ENCODE results near the gene KCNAB3.

Gene KCNAB3

GRCh38 chr17:7897773-7898172 is 31.9 kb downstream of the KCNAB3 start:
- TF ChIP-seq ZNF384 (IDR thresholded peaks at IDR 0.05) (no peak), SUZ12 (IDR thresholded peaks at IDR 0.05) (no peak), HDGF (IDR thresholded peaks at IDR 0.05; ENCODE audit: borderline replicate concordance) (no peak), L3MBTL2 (conservative IDR thresholded peaks at IDR 0.05) (no peak), NFRKB (IDR thresholded peaks at IDR 0.05) (no peak), LEF1 (IDR thresholded peaks at IDR 0.05; ENCODE audit: borderline replicate concordance) (no peak), BHLHE40 (IDR thresholded peaks at IDR 0.05; ENCODE audit: borderline replicate concordance) (no peak), SP1 (IDR thresholded peaks at IDR 0.05) (no peak), FOXA1 (IDR thresholded peaks at IDR 0.05) (no peak), CTBP1 (IDR thresholded peaks at IDR 0.05; ENCODE audit: borderline replicate concordance) (no peak), ELF4 (IDR thresholded peaks at IDR 0.05) (no peak), FOXM1 (IDR thresholded peaks at IDR 0.05; ENCODE audit: borderline replicate concordance) (no peak), PKNOX1 (IDR thresholded peaks at IDR 0.05) (no peak), ARNT (IDR thresholded peaks at IDR 0.05) (no peak), TARDBP (IDR thresholded peaks at IDR 0.05) (no peak), FOXK2 (IDR thresholded peaks at IDR 0.05) (no peak)
- CTCF ChIA-PET, result interaction anchor here (1.1 to 2.4 kb wide), 4 partner anchors 12 to 154 kb away, joined by 3 to 7 read pairs (median 4); partner anchors contain the start of gene NAA38
- DNase-seq (ENCODE audit: extremely low spot score), result peak; percentile 21
- POLR2A ChIA-PET, result no interaction called here

- no peak for DNase-seq (ENCODE audit: extremely low spot score)
- CTCF ChIA-PET, result interaction anchor here (1.7 to 2.4 kb wide), 2 partner anchors 38 to 153 kb away, joined by 4 to 7 read pairs; no protein-coding TSS in a partner anchor
- POLR2A ChIA-PET, result no interaction called here
- TF ChIP-seq ARNT (IDR thresholded peaks at IDR 0.05) (no peak), FOXK2 (IDR thresholded peaks at IDR 0.05) (no peak), NFRKB (IDR thresholded peaks at IDR 0.05) (no peak), TARDBP (IDR thresholded peaks at IDR 0.05) (no peak), FOXM1 (IDR thresholded peaks at IDR 0.05; ENCODE audit: borderline replicate concordance) (no peak), CTBP1 (IDR thresholded peaks at IDR 0.05; ENCODE audit: borderline replicate concordance) (no peak), BHLHE40 (IDR thresholded peaks at IDR 0.05; ENCODE audit: borderline replicate concordance) (no peak), ZNF384 (IDR thresholded peaks at IDR 0.05) (no peak), LEF1 (IDR thresholded peaks at IDR 0.05; ENCODE audit: borderline replicate concordance) (no peak), FOXA1 (IDR thresholded peaks at IDR 0.05) (no peak), SUZ12 (IDR thresholded peaks at IDR 0.05) (no peak), HDGF (IDR thresholded peaks at IDR 0.05; ENCODE audit: borderline replicate concordance) (no peak)
These were observed 32.6 kb downstream of the KCNAB3 start for GRCh38 chr17:7897090-7897489.

DNA sequence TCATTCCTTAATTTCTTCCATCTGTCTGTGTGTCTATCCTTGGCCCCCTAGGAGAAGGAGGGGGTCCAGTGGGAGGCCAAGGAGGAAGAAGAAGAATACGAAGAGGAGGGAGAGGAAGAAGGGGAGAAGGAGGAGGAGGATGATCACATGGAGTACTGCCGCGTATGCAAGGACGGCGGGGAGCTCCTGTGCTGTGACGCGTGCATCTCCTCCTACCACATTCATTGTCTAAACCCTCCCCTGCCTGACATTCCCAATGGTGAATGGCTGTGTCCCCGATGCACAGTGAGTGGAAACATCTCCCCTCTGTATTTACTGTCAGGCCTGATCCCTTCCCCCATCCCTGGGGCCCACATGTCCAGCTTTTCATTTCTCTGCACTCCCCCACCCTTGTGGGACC is 34.8 kb downstream of the KCNAB3 start:
- ChIA-PET POLR2A (interaction anchor here (0.6 kb wide), 1 partner anchor 39 kb away, joined by 3 read pairs; no protein-coding TSS in a partner anchor), CTCF (interaction anchor here (0.8 kb wide), 1 partner anchor 206 kb away, joined by 3 read pairs; the partner anchor contains the start of gene WRAP53)
- DNase-seq (ENCODE audit: extremely low spot score), result no peak
- no peak for TF ChIP-seq BHLHE40 (IDR thresholded peaks at IDR 0.05; ENCODE audit: borderline replicate concordance)
- TF ChIP-seq L3MBTL2 (conservative IDR thresholded peaks at IDR 0.05), result no peak
- TF ChIP-seq NFRKB (IDR thresholded peaks at IDR 0.05), result no peak
- no peak for TF ChIP-seq FOXM1 (IDR thresholded peaks at IDR 0.05; ENCODE audit: borderline replicate concordance)
- no peak for TF ChIP-seq LEF1 (IDR thresholded peaks at IDR 0.05; ENCODE audit: borderline replicate concordance)
- TF ChIP-seq FOXK2 (IDR thresholded peaks at IDR 0.05), result no peak
- TF ChIP-seq SP1 (IDR thresholded peaks at IDR 0.05), result no peak
- TF ChIP-seq SUZ12 (IDR thresholded peaks at IDR 0.05), result no peak
- no peak for TF ChIP-seq PKNOX1 (IDR thresholded peaks at IDR 0.05)
- no peak for TF ChIP-seq ARNT (IDR thresholded peaks at IDR 0.05)
- no peak for TF ChIP-seq TARDBP (IDR thresholded peaks at IDR 0.05)
- no peak for TF ChIP-seq HDGF (IDR thresholded peaks at IDR 0.05; ENCODE audit: borderline replicate concordance)

- ChIA-PET POLR2A (no interaction called here), CTCF (no interaction called here)
- no peak for DNase-seq (ENCODE audit: extremely low spot score)
- TF ChIP-seq BHLHE40 (IDR thresholded peaks at IDR 0.05; ENCODE audit: borderline replicate concordance), result no peak
- TF ChIP-seq ZNF384 (IDR thresholded peaks at IDR 0.05), result no peak
- no peak for TF ChIP-seq FOXK2 (IDR thresholded peaks at IDR 0.05)
- TF ChIP-seq FOXA1 (IDR thresholded peaks at IDR 0.05), result no peak
- TF ChIP-seq PKNOX1 (IDR thresholded peaks at IDR 0.05), result no peak
- TF ChIP-seq ELF4 (IDR thresholded peaks at IDR 0.05), result no peak
- no peak for TF ChIP-seq CTBP1 (IDR thresholded peaks at IDR 0.05; ENCODE audit: borderline replicate concordance)
- TF ChIP-seq TARDBP (IDR thresholded peaks at IDR 0.05), result no peak
- no peak for TF ChIP-seq SP1 (IDR thresholded peaks at IDR 0.05)
- TF ChIP-seq SUZ12 (IDR thresholded peaks at IDR 0.05), result no peak
- no peak for TF ChIP-seq HDGF (IDR thresholded peaks at IDR 0.05; ENCODE audit: borderline replicate concordance)
- no peak for TF ChIP-seq FOXM1 (IDR thresholded peaks at IDR 0.05; ENCODE audit: borderline replicate concordance)
- TF ChIP-seq L3MBTL2 (conservative IDR thresholded peaks at IDR 0.05), result no peak
- no peak for TF ChIP-seq LEF1 (IDR thresholded peaks at IDR 0.05; ENCODE audit: borderline replicate concordance)
- TF ChIP-seq ARNT (IDR thresholded peaks at IDR 0.05), result no peak
- TF ChIP-seq NFRKB (IDR thresholded peaks at IDR 0.05), result no peak
These were observed 35.4 kb downstream of the KCNAB3 start for GRCh38 chr17:7894226-7894625.

GRCh38 chr17:7893187-7893880 is 36.3 kb downstream of the KCNAB3 start:
- ChIA-PET POLR2A (no interaction called here), CTCF (no interaction called here)
- no peak for DNase-seq (ENCODE audit: extremely low spot score)

More at GRCh38 chr17:7893187-7893880, 36.3 kb downstream of the KCNAB3 start:
- TF ChIP-seq SP1 (IDR thresholded peaks at IDR 0.05), result no peak
- no peak for TF ChIP-seq BHLHE40 (IDR thresholded peaks at IDR 0.05; ENCODE audit: borderline replicate concordance)
- no peak for TF ChIP-seq L3MBTL2 (conservative IDR thresholded peaks at IDR 0.05)
- no peak for TF ChIP-seq HDGF (IDR thresholded peaks at IDR 0.05; ENCODE audit: borderline replicate concordance)
- TF ChIP-seq SUZ12 (IDR thresholded peaks at IDR 0.05), result no peak

Measured in HEK293T (cell line).